Spleen (tissue), 7 donors: ENCODE data around the gene SNTN.

Experiments
- POLR2A ChIP-seq, 3 donors: fragments of 450-650 bp; IDR thresholded peaks; one replicate each; pipeline ENCODE4 v1.5.1; 2017; ENCODE audit warnings: antibody characterized with exemption in 3 of 3, mild to moderate bottlenecking in 1 of 3
- POLR2AphosphoS5 ChIP-seq, 3 donors: sonication (generic); formaldehyde crosslinking; IDR thresholded peaks; one replicate each; pipeline ENCODE4 v1.5.1; 2017; ENCODE audit warnings: antibody characterized with exemption in 3 of 3
- TF ChIP-seq, protein P1 (sequence below), 11 experiments: fragments of 200-600 bp in 7 of 11; fragments of 450-650 bp in 4 of 11; sonication (generic) in 4 of 11; IDR thresholded peaks in 8 of 11; conservative IDR thresholded peaks in 3 of 11; 1 replicate in 7 of 11; 2 replicates in 4 of 11; pipeline versions ENCODE4 v1.4.0 to v1.8.0; 2016 to 2021; ENCODE audit warnings: antibody characterized with exemption in 11 of 11, inconsistent platforms in 4 of 11, mild to moderate bottlenecking in 1 of 11
- donor health status: DM: no; HTN: no; CAD: no; lungs with moderate emphysema.
- donor health status: DM: no; HTN: no; CAD: no.
- donor health status: DM: no; HTN: no; CAD: no.

DNA sequence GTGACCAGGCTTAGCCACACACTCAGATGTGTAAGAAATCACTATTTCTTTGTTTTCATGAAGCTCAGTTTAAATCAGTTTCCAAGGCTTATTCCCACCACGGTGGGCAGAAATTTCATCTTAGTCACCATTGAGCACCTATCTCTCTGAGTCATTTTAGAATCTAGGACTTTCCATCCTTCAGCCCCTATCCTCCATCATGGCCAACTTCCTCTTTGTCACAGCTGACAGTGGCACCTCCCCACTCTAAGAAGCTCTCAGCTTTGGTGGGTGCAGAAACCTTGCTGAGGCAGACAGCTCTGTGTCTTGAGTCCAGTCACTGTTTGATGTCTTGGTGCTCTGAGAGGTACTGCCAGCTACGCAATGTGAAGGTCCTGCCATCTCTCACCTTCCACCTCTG is 32.9 kb downstream of the SNTN start:
- TF ChIP-seq, protein P1, sequence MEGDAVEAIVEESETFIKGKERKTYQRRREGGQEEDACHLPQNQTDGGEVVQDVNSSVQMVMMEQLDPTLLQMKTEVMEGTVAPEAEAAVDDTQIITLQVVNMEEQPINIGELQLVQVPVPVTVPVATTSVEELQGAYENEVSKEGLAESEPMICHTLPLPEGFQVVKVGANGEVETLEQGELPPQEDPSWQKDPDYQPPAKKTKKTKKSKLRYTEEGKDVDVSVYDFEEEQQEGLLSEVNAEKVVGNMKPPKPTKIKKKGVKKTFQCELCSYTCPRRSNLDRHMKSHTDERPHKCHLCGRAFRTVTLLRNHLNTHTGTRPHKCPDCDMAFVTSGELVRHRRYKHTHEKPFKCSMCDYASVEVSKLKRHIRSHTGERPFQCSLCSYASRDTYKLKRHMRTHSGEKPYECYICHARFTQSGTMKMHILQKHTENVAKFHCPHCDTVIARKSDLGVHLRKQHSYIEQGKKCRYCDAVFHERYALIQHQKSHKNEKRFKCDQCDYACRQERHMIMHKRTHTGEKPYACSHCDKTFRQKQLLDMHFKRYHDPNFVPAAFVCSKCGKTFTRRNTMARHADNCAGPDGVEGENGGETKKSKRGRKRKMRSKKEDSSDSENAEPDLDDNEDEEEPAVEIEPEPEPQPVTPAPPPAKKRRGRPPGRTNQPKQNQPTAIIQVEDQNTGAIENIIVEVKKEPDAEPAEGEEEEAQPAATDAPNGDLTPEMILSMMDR (IDR thresholded peaks at IDR 0.05 in 8 of 11, conservative IDR thresholded peaks at IDR 0.05 in 3 of 11) = no peak
- TF ChIP-seq POLR2A (IDR thresholded peaks at IDR 0.05) (no peak), POLR2AphosphoS5 (IDR thresholded peaks at IDR 0.05) (no peak)
